ENCODE measurements around the gene NCKAP5. TPM values are rescaled to one million over a fixed set of nuclear protein-coding genes. Genes with fewer than 3 reads are reported as not detected.

The NCKAP5 gene
- total and polyA plus RNA-seq, 4 donors, result 2.3 to 20.2 (median 8.1) TPM

DNA sequence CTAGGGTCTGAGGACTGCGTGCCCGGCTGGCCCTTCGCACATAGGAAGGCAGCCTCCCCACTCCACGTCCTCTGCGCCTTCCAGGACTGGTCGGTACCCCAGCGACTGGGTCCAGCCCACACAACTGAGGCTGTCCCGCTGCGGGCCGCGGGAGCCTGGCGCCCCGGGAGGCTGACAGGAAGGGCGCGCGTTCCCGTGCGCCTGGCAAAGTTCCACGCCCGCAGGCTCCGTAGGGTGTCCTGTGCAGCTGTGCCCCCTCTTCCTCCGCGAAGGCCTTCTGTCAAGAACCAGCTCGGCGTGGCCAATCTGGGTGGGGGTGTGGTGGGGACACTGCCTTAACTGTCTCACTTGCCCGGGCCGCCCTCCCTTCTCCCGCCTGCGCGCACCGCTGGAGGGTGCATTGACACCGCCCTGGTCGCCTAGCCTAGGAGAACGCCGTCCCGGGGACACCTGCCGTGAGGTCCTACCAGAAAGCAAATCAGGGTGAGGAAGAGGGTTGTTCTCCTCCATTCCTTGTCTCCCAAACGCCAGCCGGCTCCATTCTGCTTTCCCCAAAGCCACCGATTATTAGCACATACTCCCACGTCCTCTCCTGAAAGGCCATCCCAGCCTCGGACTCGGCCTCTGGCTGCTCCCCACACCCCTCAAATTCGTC is 897.6 kb downstream of the NCKAP5 start:
- Histone ChIP-seq H3K4me3 (peak overlapping the region; percentile 42), H3K9ac (ENCODE audit: insufficient read depth in 1 of 2, low read length in 2 of 2) (no peak overlapping the region), H3K36me3 (ENCODE audit: control insufficient read depth in 4 of 4, insufficient read depth in 4 of 4, low read length in 4 of 4) (no peaks in the 10 kb centered on the region), H3K27ac (ENCODE audit: low read depth in 1 of 2, low read length in 1 of 2) (no peak overlapping the region), H3K27me3 (ENCODE audit: control insufficient read depth in 3 of 3, insufficient read depth in 3 of 3, low read length in 2 of 3) (peaks cover 0 to 51% (median 47%) of the 10 kb centered on the region in 3 donors), H3K9me3 (ENCODE audit: control insufficient read depth in 4 of 4, insufficient read depth in 3 of 4, low read length in 3 of 4) (peaks cover 0 to 2% (median 0%) of the 10 kb centered on the region in 4 donors), H3K4me1 (ENCODE audit: control insufficient read depth in 5 of 5, insufficient read depth in 5 of 5, low read length in 5 of 5) (peaks cover 0 to 36% (median 8%) of the 10 kb centered on the region in 5 donors)
- TF ChIP-seq, protein P1, sequence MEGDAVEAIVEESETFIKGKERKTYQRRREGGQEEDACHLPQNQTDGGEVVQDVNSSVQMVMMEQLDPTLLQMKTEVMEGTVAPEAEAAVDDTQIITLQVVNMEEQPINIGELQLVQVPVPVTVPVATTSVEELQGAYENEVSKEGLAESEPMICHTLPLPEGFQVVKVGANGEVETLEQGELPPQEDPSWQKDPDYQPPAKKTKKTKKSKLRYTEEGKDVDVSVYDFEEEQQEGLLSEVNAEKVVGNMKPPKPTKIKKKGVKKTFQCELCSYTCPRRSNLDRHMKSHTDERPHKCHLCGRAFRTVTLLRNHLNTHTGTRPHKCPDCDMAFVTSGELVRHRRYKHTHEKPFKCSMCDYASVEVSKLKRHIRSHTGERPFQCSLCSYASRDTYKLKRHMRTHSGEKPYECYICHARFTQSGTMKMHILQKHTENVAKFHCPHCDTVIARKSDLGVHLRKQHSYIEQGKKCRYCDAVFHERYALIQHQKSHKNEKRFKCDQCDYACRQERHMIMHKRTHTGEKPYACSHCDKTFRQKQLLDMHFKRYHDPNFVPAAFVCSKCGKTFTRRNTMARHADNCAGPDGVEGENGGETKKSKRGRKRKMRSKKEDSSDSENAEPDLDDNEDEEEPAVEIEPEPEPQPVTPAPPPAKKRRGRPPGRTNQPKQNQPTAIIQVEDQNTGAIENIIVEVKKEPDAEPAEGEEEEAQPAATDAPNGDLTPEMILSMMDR (IDR thresholded peaks at IDR 0.05; ENCODE audit: control extremely low read depth, extremely low read depth), result no peak
- 2 to 9% methylated on average over 43 to 44 of the region's 44 CpGs for WGBS, 2 donors
- ATAC-seq (ENCODE audit: insufficient read depth, low FRiP score), result peak; percentile 24
- peak in 2 of 3 donors; percentile 19 to 24 for DNase-seq

DNA sequence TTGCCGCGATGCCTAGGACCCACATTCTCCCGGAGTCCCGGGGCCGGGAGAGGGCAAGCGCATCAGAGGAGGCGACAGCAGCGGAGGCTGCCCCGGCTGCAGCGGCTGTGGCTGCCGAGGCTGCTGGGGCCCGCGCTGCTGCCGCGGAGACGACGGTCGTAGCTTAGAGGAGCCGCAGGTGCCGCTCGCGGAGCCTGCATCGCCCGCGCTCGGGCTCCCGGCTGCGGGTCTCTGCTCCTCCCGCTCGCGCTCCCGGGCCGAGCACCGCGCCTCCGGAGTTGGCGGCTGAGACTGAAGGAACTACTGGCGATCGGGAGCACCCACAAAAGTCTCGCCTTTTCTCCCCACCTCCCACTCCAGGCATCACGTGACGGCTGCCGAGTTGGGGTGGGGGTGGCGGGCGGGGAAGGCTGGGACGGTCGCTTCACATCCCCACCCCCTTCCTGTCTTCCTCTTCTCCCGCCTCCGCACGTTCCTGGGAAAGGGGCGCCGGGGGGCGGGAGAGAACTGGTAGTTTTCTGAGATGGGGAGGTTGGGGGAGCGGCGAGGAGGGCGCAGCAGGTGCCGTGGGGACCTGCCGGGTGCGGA is 898.3 kb downstream of the NCKAP5 start, which contains the start of gene LYPD1:
LYPD1 (minus strand) TSS at position 298 of the 588 bp plus-strand sequence; CDS start at position 25, 273 bp downstream.
- H3K27me3 ChIP-seq (ENCODE audit: control insufficient read depth in 3 of 3, insufficient read depth in 3 of 3, low read length in 2 of 3), result peaks cover 0 to 51% (median 47%) of the 10 kb centered on the region in 3 donors

DNA sequence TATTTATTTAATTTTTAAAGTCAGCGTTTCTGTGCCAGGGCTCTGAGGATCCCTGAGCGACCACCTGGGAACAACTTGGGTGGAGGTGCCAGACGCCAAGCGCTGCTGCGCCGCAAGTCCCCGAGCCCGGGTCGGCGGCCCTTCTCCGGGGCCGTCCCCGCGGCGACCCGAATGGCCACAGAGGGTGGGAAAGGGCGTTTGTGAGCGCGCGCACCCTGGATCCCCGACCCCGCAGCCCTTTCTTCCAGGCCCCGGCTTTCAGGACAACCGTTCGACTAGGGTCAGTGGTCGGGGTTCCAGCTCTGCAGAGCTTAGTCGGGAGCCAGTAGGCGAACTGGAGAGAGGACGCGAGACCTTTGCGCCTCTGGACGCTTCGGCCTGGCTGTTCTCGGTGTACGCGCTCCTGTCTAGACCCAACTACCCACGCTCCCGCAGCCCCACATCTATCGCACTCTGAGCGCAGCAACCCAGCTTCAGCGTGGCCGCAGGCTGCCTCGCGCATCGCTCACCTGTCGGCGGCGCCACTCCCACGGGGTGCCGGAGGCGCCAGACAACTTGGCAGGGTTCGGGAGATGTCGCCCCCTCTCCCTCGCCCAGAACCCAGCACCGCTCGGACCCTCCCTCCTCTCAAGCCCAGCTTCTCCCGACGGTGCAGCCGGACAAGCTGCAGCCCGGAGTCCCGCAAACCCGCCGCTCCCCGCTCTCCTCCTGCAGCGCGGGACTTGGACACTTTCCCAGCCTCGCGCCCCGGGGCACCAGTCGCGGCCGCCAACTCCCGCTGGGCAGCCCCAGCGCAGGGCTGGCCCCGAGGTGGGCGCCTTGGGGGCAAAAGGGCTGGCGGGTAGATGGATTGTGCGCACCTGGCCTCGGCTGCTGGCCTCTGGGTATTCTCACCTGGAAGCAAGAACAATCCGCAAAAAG is 899.0 kb downstream of the NCKAP5 start:
- Histone ChIP-seq H3K9ac (ENCODE audit: insufficient read depth in 1 of 2, low read length in 2 of 2) (no peak overlapping the region), H3K36me3 (ENCODE audit: control insufficient read depth in 4 of 4, insufficient read depth in 4 of 4, low read length in 4 of 4) (no peaks in the 10 kb centered on the region), H3K27me3 (ENCODE audit: control insufficient read depth in 3 of 3, insufficient read depth in 3 of 3, low read length in 2 of 3) (peaks cover 0 to 51% (median 47%) of the 10 kb centered on the region in 3 donors), H3K9me3 (ENCODE audit: control insufficient read depth in 4 of 4, insufficient read depth in 3 of 4, low read length in 3 of 4) (peaks cover 0 to 2% (median 0%) of the 10 kb centered on the region in 4 donors), H3K27ac (ENCODE audit: low read depth in 1 of 2, low read length in 1 of 2) (no peak overlapping the region), H3K4me1 (ENCODE audit: control insufficient read depth in 5 of 5, insufficient read depth in 5 of 5, low read length in 5 of 5) (peaks cover 0 to 36% (median 8%) of the 10 kb centered on the region in 5 donors), H3K4me3 (peak overlapping the region; percentile 42)
- no peak for ATAC-seq (ENCODE audit: insufficient read depth, low FRiP score)
- peak in 2 of 3 donors; percentile 14 to 18 for DNase-seq
- WGBS, 2 donors, result 2% methylated on average over 74 to 80 of the region's 80 CpGs
- TF ChIP-seq, protein P1 (IDR thresholded peaks at IDR 0.05; ENCODE audit: control extremely low read depth, extremely low read depth), result no peak

More for the DNA sequence above, 898.3 kb downstream of the NCKAP5 start, which contains the start of gene LYPD1:
- Histone ChIP-seq H3K36me3 (ENCODE audit: control insufficient read depth in 4 of 4, insufficient read depth in 4 of 4, low read length in 4 of 4) (no peaks in the 10 kb centered on the region), H3K27ac (ENCODE audit: low read depth in 1 of 2, low read length in 1 of 2) (no peak within 1 kb of the TSS), H3K9ac (ENCODE audit: insufficient read depth in 1 of 2, low read length in 2 of 2) (no peak within 1 kb of the TSS), H3K4me3 (peak within 1 kb of the TSS; percentile 42), H3K9me3 (ENCODE audit: control insufficient read depth in 4 of 4, insufficient read depth in 3 of 4, low read length in 3 of 4) (peaks cover 0 to 2% (median 0%) of the 10 kb centered on the region in 4 donors), H3K4me1 (ENCODE audit: control insufficient read depth in 5 of 5, insufficient read depth in 5 of 5, low read length in 5 of 5) (peaks cover 0 to 36% (median 8%) of the 10 kb centered on the region in 5 donors)
- TF ChIP-seq, protein P1 (IDR thresholded peaks at IDR 0.05; ENCODE audit: control extremely low read depth, extremely low read depth), result no peak
- ATAC-seq (ENCODE audit: insufficient read depth, low FRiP score), result peak; percentile 20
- WGBS, 2 donors, result 0 to 1% methylated on average over 50 to 59 of the region's 59 CpGs
- peak in 1 of 3 donors; percentile 18 for DNase-seq

Measured in lung (tissue), 12 donors.